ENCODE data around the gene MAMDC4.

DNA sequence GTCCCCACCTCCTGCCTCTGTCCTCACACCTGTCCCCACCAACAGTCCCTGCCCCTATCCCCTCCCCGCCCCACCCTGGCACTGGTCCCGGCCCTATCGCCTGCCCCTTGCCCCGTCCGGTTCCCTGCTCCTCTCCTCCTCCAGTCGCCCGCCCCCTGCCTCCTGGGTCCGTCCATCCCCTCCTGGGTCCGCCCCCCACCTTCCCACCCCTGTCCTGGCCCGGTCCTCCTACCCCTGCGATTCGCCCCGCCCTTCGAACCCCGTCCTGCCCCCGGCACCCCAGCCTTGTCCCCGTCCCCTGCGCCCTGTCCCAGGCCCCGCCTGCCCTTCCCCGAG is 13.6 kb downstream of the MAMDC4 start:
- TF ChIP-seq, protein P1, sequence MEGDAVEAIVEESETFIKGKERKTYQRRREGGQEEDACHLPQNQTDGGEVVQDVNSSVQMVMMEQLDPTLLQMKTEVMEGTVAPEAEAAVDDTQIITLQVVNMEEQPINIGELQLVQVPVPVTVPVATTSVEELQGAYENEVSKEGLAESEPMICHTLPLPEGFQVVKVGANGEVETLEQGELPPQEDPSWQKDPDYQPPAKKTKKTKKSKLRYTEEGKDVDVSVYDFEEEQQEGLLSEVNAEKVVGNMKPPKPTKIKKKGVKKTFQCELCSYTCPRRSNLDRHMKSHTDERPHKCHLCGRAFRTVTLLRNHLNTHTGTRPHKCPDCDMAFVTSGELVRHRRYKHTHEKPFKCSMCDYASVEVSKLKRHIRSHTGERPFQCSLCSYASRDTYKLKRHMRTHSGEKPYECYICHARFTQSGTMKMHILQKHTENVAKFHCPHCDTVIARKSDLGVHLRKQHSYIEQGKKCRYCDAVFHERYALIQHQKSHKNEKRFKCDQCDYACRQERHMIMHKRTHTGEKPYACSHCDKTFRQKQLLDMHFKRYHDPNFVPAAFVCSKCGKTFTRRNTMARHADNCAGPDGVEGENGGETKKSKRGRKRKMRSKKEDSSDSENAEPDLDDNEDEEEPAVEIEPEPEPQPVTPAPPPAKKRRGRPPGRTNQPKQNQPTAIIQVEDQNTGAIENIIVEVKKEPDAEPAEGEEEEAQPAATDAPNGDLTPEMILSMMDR (IDR thresholded peaks at IDR 0.05), result no peak
- TF ChIP-seq SIN3A (IDR thresholded peaks at IDR 0.05; ENCODE audit: borderline replicate concordance, insufficient read depth, low read depth, low read length) (no peak), POLR2AphosphoS5 (IDR thresholded peaks at IDR 0.05; ENCODE audit: low read depth, low read length) (no peak)
- TF ChIP-seq, protein P2, sequence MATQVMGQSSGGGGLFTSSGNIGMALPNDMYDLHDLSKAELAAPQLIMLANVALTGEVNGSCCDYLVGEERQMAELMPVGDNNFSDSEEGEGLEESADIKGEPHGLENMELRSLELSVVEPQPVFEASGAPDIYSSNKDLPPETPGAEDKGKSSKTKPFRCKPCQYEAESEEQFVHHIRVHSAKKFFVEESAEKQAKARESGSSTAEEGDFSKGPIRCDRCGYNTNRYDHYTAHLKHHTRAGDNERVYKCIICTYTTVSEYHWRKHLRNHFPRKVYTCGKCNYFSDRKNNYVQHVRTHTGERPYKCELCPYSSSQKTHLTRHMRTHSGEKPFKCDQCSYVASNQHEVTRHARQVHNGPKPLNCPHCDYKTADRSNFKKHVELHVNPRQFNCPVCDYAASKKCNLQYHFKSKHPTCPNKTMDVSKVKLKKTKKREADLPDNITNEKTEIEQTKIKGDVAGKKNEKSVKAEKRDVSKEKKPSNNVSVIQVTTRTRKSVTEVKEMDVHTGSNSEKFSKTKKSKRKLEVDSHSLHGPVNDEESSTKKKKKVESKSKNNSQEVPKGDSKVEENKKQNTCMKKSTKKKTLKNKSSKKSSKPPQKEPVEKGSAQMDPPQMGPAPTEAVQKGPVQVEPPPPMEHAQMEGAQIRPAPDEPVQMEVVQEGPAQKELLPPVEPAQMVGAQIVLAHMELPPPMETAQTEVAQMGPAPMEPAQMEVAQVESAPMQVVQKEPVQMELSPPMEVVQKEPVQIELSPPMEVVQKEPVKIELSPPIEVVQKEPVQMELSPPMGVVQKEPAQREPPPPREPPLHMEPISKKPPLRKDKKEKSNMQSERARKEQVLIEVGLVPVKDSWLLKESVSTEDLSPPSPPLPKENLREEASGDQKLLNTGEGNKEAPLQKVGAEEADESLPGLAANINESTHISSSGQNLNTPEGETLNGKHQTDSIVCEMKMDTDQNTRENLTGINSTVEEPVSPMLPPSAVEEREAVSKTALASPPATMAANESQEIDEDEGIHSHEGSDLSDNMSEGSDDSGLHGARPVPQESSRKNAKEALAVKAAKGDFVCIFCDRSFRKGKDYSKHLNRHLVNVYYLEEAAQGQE (IDR thresholded peaks at IDR 0.05; ENCODE audit: insufficient read depth in 1 of 2, low read depth in 2 of 2, low read length in 1 of 2), result no peak
